Lung (tissue), 12 donors: ENCODE data around the gene ACER1. TPM values are rescaled to one million over a fixed set of nuclear protein-coding genes. Genes with fewer than 3 reads are reported as not detected.

Experiments
- ATAC-seq: fragments of 200-7000 bp; cut with Tn5 transposase; one replicate; pipeline ENCODE4 v1.9.1; 2020; ENCODE audit warnings: moderate number of reproducible peaks; ENCODE audit not compliant: insufficient read depth, low FRiP score
- DNase-seq, 3 donors: peaks; one replicate each; pipeline ENCODE4 v3.0.0-alpha.2; 2013 to 2017
- H3K27ac ChIP-seq, 2 donors: one replicate each; pipeline ENCODE4 v1.5.1; 2013; ENCODE audit warnings: mild to moderate bottlenecking in 2 of 2, moderate library complexity in 2 of 2, control low read depth in 1 of 2, inconsistent platforms in 1 of 2, low read depth in 1 of 2, low read length in 1 of 2
- H3K27me3 ChIP-seq, 3 donors: one replicate each; pipeline ENCODE4 v1.5.1; 2013; ENCODE audit warnings: low read length in 2 of 3; ENCODE audit not compliant: control insufficient read depth in 3 of 3, insufficient read depth in 3 of 3
- H3K36me3 ChIP-seq, 4 donors: one replicate each; pipeline ENCODE4 v1.5.1; 2013; ENCODE audit warnings: low read length in 4 of 4, mild to moderate bottlenecking in 1 of 4, moderate library complexity in 1 of 4; ENCODE audit not compliant: control insufficient read depth in 4 of 4, insufficient read depth in 4 of 4
- H3K4me1 ChIP-seq, 5 donors: one replicate each; pipeline ENCODE4 v1.5.1; 2013; ENCODE audit warnings: low read length in 5 of 5, mild to moderate bottlenecking in 2 of 5, moderate library complexity in 1 of 5; ENCODE audit not compliant: control insufficient read depth in 5 of 5, insufficient read depth in 5 of 5
- H3K4me3 ChIP-seq: one replicate; pipeline ENCODE4 v1.5.1; 2013; ENCODE audit warnings: mild to moderate bottlenecking, control low read depth, moderate library complexity
- H3K9ac ChIP-seq, 2 donors: one replicate each; pipeline ENCODE4 v1.5.1; 2013; ENCODE audit warnings: low read length in 2 of 2, control low read depth in 1 of 2; ENCODE audit not compliant: insufficient read depth in 1 of 2
- H3K9me3 ChIP-seq, 4 donors: one replicate each; pipeline ENCODE4 v1.5.1; 2013; ENCODE audit warnings: low read length in 3 of 4, mild to moderate bottlenecking in 1 of 4, moderate library complexity in 1 of 4; ENCODE audit not compliant: control insufficient read depth in 4 of 4, insufficient read depth in 3 of 4
- CTCF ChIP-seq: IDR thresholded peaks from 2 replicates; pipeline ENCODE4 v1.5.1; 2012; ENCODE audit warnings: mild to moderate bottlenecking; ENCODE audit errors: control extremely low read depth, extremely low read depth
- WGBS, 2 donors: extraction: QIAGEN DNeasy Blood & Tissue Kit; methylation state at CpG; one replicate each; pipeline ENCODE4 v1.1.7; 2013; 5-methylcytosine and 5-hydroxymethylcytosine counted together
- polyA plus RNA-seq, 2 donors: library from polyadenylated mRNA; stranded (reverse); fragments of 200-250 nt; gene quantifications; one replicate each; pipeline ENCODE4 v1.2.1, GENCODE V29; 2013
- total RNA-seq, 2 donors: library from RNA; depleted of rRNA in 1 of 2; stranded (reverse); fragments of >200 nt in 1 of 2; gene quantifications; one replicate each; pipeline ENCODE4 v1.2.1, GENCODE V29; 2014 to 2021
- donor health status: control.
- donor health status: control.
- donor health status: Bipolar disorder and iron deficiency.
- donor health status: healthy.
- donor health status: DM: yes; HTN: yes; CAD: no.

The ACER1 gene
- total and polyA plus RNA-seq, 4 donors, result 0.06 TPM; not detected in 3

GRCh38 chr19:6325614-6326013 lies 7.8 kb downstream of the ACER1 start:
- no peak overlapping the region for H3K27ac ChIP-seq
- H3K4me1 ChIP-seq, result no peaks in the 10 kb centered on the region
- H3K9me3 ChIP-seq, result no peaks in the 10 kb centered on the region
- H3K9ac ChIP-seq, result no peak overlapping the region
- DNase-seq (no peak), ATAC-seq (no peak)
- TF ChIP-seq CTCF, result no peak
- 83% methylated on average over 4 of the region's 4 CpGs for WGBS, 2 donors
- H3K4me3 ChIP-seq, result no peak overlapping the region
- no peaks in the 10 kb centered on the region for H3K36me3 ChIP-seq
- peaks cover 0 to 2% (median 0%) of the 10 kb centered on the region in 3 donors for H3K27me3 ChIP-seq

DNA sequence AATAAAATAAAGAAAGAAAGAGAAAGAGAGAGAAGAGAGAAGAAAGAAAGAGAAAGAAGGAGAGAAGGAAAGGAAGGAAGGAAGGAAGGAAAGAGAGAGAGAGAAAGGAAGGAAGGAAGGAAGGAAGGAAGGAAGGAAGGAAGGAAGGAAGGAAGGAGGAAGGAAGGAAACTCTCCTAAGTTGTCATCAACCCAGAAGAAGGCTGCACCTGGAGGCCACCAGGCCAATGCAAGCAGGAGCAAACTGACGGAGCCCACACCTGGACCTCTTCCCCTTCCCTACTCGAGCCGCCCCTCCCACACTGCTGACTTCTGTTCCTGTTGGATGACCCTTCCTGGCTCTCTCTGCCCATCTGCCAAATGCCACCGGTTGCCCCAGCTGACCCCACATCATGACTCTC lies 8.7 kb downstream of the ACER1 start:
- no peak overlapping the region for H3K4me3 ChIP-seq
- no peak for TF ChIP-seq CTCF
- H3K27ac ChIP-seq, result no peak overlapping the region
- peaks cover 0 to 2% (median 0%) of the 10 kb centered on the region in 3 donors for H3K27me3 ChIP-seq
- H3K4me1 ChIP-seq, result no peaks in the 10 kb centered on the region
- WGBS, 2 donors, result 61 to 74% methylated on average over 4 of the region's 4 CpGs
- no peaks in the 10 kb centered on the region for H3K36me3 ChIP-seq
- H3K9ac ChIP-seq, result no peak overlapping the region
- no peak for DNase-seq
- ATAC-seq, result no peak
- H3K9me3 ChIP-seq, result no peaks in the 10 kb centered on the region

DNA sequence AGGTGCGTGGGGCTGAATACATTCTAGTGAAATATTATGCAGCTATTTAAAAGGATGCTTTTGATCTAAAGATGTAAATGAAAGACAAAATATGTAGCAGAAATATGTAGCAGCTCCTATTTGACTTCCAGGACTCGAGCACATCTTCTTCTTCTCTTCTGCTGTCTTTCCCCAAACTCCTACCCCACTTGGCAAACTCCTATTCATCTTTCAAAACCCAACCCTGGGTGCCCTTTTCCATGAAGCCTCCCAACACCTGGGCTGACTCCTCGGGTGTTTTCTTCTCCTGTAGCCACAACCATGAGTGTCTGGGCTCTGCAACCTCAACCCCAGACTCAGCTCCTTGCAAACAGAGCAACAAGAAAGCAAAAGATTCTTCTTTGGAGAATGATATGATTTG lies 11.1 kb downstream of the ACER1 start:
- Histone ChIP-seq H3K4me1 (no peaks in the 10 kb centered on the region), H3K27ac (no peak overlapping the region), H3K27me3 (no peaks in the 10 kb centered on the region), H3K9ac (no peak overlapping the region), H3K9me3 (no peaks in the 10 kb centered on the region), H3K36me3 (no peaks in the 10 kb centered on the region), H3K4me3 (no peak overlapping the region)
- no peak for TF ChIP-seq CTCF
- WGBS, 2 donors, result 62 to 67% methylated on average over 3 of the region's 3 CpGs
- DNase-seq (no peak), ATAC-seq (no peak)

DNA sequence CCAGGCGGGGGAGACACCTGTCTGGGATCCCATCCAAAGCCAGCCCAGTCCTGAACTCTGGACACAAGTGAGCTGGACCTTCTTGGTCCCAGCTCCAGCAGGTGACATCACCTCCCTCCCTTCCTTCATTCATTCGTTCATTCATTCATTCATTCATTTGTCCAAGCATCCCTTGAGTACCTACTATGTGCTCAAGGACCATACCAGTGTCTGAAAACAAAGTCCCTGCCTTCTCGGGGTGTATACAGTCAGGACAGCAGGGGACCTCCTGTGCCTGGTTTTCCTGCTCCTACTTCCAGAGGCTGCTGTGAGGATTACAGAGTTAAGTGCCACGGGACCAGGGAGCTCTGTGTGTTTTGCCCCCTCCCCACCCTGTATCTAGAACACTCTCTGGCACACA lies 14.0 kb downstream of the ACER1 start:
- no peak for TF ChIP-seq CTCF
- 42 to 46% methylated on average over 4 of the region's 4 CpGs for WGBS, 2 donors
- H3K27me3 ChIP-seq, result no peaks in the 10 kb centered on the region

More for the DNA sequence above, 14.0 kb downstream of the ACER1 start:
- H3K4me3 ChIP-seq, result no peak overlapping the region
- ATAC-seq (no peak), DNase-seq (no peak)
- H3K27ac ChIP-seq, result no peak overlapping the region
- H3K4me1 ChIP-seq, result no peaks in the 10 kb centered on the region
- no peaks in the 10 kb centered on the region for H3K9me3 ChIP-seq
- no peaks in the 10 kb centered on the region for H3K36me3 ChIP-seq
- H3K9ac ChIP-seq, result no peak overlapping the region
